Ovary (tissue), 3 donors: ENCODE data around the gene MAFG.

ENCODE experiments used
- POLR2A ChIP-seq: fragments of 450-650 bp; IDR thresholded peaks from one replicate; pipeline ENCODE4 v1.6.1; 2017; ENCODE audit warnings: antibody characterized with exemption, mild to moderate bottlenecking, moderate library complexity
- TF ChIP-seq, protein P1 (sequence below), 3 donors: fragments of 450-650 bp in 2 of 3; fragments of 200-600 bp in 1 of 3; IDR thresholded peaks; one replicate each; pipeline versions ENCODE4 v1.5.1 to v1.8.0; 2016 to 2022; ENCODE audit warnings: antibody characterized with exemption in 3 of 3, mild to moderate bottlenecking in 1 of 3
- donor health status: DM: no; HTN: no; CAD: no.

DNA sequence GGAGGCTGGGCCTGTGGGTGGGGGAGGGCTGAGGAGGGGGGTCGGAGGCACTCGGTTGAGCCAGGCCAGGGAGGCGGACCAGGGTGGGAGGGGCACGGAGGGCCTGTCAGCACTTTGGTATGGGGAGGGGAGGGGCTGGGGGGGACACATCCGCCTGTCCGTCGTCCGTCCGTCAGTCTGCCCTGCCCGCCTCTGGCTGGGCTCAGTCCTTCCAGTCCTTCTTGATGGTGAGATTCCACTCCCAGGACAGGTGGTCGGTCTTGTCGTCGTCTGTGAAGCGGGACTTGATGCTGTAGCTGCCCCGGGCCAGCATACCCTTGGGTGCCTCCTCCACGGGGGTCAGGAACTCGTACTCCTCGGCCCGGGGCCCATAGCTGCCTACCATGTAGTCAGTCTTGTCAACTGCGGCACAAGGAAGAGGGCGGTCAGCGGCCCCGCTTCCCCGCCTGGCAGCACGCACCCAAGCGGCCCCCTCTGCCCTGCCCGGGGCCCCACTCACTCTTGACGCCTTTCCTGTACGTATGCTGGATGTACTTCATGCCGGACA lies 58.8 kb downstream of the MAFG start:
- TF ChIP-seq, protein P1, sequence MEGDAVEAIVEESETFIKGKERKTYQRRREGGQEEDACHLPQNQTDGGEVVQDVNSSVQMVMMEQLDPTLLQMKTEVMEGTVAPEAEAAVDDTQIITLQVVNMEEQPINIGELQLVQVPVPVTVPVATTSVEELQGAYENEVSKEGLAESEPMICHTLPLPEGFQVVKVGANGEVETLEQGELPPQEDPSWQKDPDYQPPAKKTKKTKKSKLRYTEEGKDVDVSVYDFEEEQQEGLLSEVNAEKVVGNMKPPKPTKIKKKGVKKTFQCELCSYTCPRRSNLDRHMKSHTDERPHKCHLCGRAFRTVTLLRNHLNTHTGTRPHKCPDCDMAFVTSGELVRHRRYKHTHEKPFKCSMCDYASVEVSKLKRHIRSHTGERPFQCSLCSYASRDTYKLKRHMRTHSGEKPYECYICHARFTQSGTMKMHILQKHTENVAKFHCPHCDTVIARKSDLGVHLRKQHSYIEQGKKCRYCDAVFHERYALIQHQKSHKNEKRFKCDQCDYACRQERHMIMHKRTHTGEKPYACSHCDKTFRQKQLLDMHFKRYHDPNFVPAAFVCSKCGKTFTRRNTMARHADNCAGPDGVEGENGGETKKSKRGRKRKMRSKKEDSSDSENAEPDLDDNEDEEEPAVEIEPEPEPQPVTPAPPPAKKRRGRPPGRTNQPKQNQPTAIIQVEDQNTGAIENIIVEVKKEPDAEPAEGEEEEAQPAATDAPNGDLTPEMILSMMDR (IDR thresholded peaks at IDR 0.05) = no peak
- no peak for TF ChIP-seq POLR2A
